ENCODE measurements around the gene RIOK2. TPM values are rescaled to one million over a fixed set of nuclear protein-coding genes. Genes with fewer than 3 reads are reported as not detected.

Gene RIOK2
- total and polyA plus RNA-seq, 10 of the 15 experiments (the other 5 are each of a cell fraction or from before 2014, with no cell fraction given) = 23.0 to 69.1 (median 33.3) TPM

DNA sequence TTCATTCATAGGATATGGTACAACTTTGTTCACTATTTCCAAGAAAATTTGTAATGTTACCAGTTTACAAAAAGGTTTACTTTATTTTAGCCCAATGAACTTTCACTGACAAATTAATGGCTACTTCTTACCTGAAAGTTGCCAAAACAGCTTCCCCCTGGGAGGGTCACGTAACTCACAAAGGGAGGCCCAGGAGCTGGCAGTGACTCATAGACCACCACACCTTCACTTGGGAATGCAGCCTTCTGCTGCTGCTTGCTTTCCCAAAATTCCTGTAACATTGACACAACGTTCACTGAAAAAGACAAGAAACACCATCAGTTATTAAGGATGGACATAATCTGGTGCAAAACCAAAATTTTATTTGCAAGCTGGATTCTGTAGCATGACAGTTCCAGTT is 58.7 kb downstream of the RIOK2 start:
- ChIA-PET POLR2A (no interaction called here), CTCF (no interaction called here), RAD21 (ENCODE audit: unreplicated experiment) (no interaction called here), SMC1A (ENCODE audit: uncharacterized antibody, unreplicated experiment) (interaction anchor here (0.6 to 0.7 kb wide), 2 partner anchors 24 to 161 kb away, joined by 3 read pairs; no protein-coding TSS in a partner anchor)
- H3K4me1 ChIP-seq (ENCODE audit: control insufficient read depth, insufficient read depth, low read length) = peaks cover 1% of the 10 kb centered on the region; the same call in 1 of the 2 replicates
- no peak overlapping the region for H2AFZ ChIP-seq (ENCODE audit: control insufficient read depth, low read depth, low read length)
- H3K4me2 ChIP-seq (ENCODE audit: control insufficient read depth, insufficient read depth) = no peak overlapping the region
- FAIRE-seq = no peak
- no TSS peak for BruUV-seq (replicated peaks)
- intact Hi-C loops (cut with micrococcal nuclease; ENCODE audit: unreplicated experiment) (no loop called here), in situ Hi-C loops (cut with MboI) (no loop called here)
- TF ChIP-seq TCF3 (IDR thresholded peaks at IDR 0.05; ENCODE audit: borderline replicate concordance, insufficient read depth, low read depth, low read length) = no peak
- no peak for TF ChIP-seq TARDBP (IDR thresholded peaks at IDR 0.05; ENCODE audit: borderline replicate concordance)
- no peak for TF ChIP-seq FOS (IDR thresholded peaks at IDR 0.05; ENCODE audit: borderline replicate concordance, extremely low read depth, insufficient read length)
- TF ChIP-seq, protein P1, sequence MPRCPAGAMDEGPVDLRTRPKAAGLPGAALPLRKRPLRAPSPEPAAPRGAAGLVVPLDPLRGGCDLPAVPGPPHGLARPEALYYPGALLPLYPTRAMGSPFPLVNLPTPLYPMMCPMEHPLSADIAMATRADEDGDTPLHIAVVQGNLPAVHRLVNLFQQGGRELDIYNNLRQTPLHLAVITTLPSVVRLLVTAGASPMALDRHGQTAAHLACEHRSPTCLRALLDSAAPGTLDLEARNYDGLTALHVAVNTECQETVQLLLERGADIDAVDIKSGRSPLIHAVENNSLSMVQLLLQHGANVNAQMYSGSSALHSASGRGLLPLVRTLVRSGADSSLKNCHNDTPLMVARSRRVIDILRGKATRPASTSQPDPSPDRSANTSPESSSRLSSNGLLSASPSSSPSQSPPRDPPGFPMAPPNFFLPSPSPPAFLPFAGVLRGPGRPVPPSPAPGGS (IDR thresholded peaks at IDR 0.05; ENCODE audit: borderline replicate concordance, insufficient read depth, low read depth, low read length, poor library complexity, severe bottlenecking) = no peak
- no peak for TF ChIP-seq ATF7 (IDR thresholded peaks at IDR 0.05; ENCODE audit: low read depth)
- TF ChIP-seq FOXK2 (IDR thresholded peaks at IDR 0.05) = no peak
- TF ChIP-seq, protein P2, sequence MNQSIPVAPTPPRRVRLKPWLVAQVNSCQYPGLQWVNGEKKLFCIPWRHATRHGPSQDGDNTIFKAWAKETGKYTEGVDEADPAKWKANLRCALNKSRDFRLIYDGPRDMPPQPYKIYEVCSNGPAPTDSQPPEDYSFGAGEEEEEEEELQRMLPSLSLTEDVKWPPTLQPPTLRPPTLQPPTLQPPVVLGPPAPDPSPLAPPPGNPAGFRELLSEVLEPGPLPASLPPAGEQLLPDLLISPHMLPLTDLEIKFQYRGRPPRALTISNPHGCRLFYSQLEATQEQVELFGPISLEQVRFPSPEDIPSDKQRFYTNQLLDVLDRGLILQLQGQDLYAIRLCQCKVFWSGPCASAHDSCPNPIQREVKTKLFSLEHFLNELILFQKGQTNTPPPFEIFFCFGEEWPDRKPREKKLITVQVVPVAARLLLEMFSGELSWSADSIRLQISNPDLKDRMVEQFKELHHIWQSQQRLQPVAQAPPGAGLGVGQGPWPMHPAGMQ (IDR thresholded peaks at IDR 0.05; ENCODE audit: borderline replicate concordance) = no peak
- no peak for TF ChIP-seq HCFC1 (IDR thresholded peaks at IDR 0.05; ENCODE audit: low read length)
- TF ChIP-seq SMAD5 (IDR thresholded peaks at IDR 0.05; ENCODE audit: low read depth) = no peak
- TF ChIP-seq PAX8 (IDR thresholded peaks at IDR 0.05) = no peak
- H3K27me3 ChIP-seq (replicated peaks in 1 of 2; ENCODE audit: control insufficient read depth in 2 of 2, insufficient read depth in 2 of 2, low read length in 1 of 2) = no peaks in the 10 kb centered on the region
- H3K27ac ChIP-seq (ENCODE audit: control insufficient read depth, insufficient read depth) = no peak overlapping the region
- no peaks in the 10 kb centered on the region for H4K20me1 ChIP-seq (ENCODE audit: control insufficient read depth, insufficient read depth)
- H3K9ac ChIP-seq (ENCODE audit: control insufficient read depth, insufficient read depth, low read length) = no peak overlapping the region
- H3K4me3 ChIP-seq = no peak overlapping the region
- H3K79me2 ChIP-seq (ENCODE audit: control insufficient read depth, insufficient read depth, low read length) = no peaks in the 10 kb centered on the region
- H3K36me3 ChIP-seq (ENCODE audit: control insufficient read depth in 2 of 2, insufficient read depth in 2 of 2, low read length in 1 of 2) = no peaks in the 10 kb centered on the region
- no peak for DNase-seq (ENCODE audit: low read depth, low spot score)
- ATAC-seq = no peak
- 50% methylated on average over 2 of the region's 2 CpGs for WGBS (ENCODE audit: insufficient coverage, insufficient replicate concordance, low lambda C conversion rate, missing lambda C conversion rate)
- no peaks in the 10 kb centered on the region for H3K9me3 ChIP-seq (replicated peaks; ENCODE audit: control insufficient read depth, insufficient read depth, low read length)

Data from GM12878 (cell line).